Measurements from ENCODE around the gene PPP1CA.
A peak's percentile ranks its signal among the peaks of the same experiment; 100 is the strongest.
"Not testable (repeated sequence)": the region's sequence is repeated elsewhere in the genome, so short reads cannot be mapped to it uniquely, and the experiment has no call there.

PPP1CA gene

GRCh38 chr11:67434395-67434881 lies 32.8 kb upstream of the PPP1CA start:
- no peak for DNase-seq (ENCODE audit: low spot score)

- DNase-seq (ENCODE audit: low spot score), result no peak
Measured at GRCh38 chr11:67433536-67434394, 32.1 kb upstream of the PPP1CA start.

GRCh38 chr11:67432655-67433349 lies 31.1 kb upstream of the PPP1CA start:
- no peak for DNase-seq (ENCODE audit: low spot score)

- no peak for DNase-seq (ENCODE audit: low spot score)
Measured at GRCh38 chr11:67431346-67432249, 29.9 kb upstream of the PPP1CA start.

GRCh38 chr11:67429722-67430121 lies 28.1 kb upstream of the PPP1CA start:
- no peak for DNase-seq (ENCODE audit: low spot score)

- DNase-seq (ENCODE audit: low spot score), result no peak
Measured at GRCh38 chr11:67429038-67429668, 27.5 kb upstream of the PPP1CA start.

- DNase-seq (ENCODE audit: low spot score), result peak; percentile 100
Measured at GRCh38 chr11:67428052-67429001, 26.7 kb upstream of the PPP1CA start, which contains the start of gene RPS6KB2. RPS6KB2 (plus strand) TSS chr11:67428494; CDS start chr11:67428546, 52 bp downstream.

- not testable (repeated sequence) for DNase-seq (ENCODE audit: low spot score)
Measured at GRCh38 chr11:67427364-67427859, 25.8 kb upstream of the PPP1CA start.

- DNase-seq (ENCODE audit: low spot score), result no peak
Measured at GRCh38 chr11:67423891-67424613, 22.4 kb upstream of the PPP1CA start.

GRCh38 chr11:67423466-67423865 lies 21.8 kb upstream of the PPP1CA start:
- DNase-seq (ENCODE audit: low spot score), result no peak

- DNase-seq (ENCODE audit: low spot score), result no peak
Measured at GRCh38 chr11:67422891-67423290, 21.2 kb upstream of the PPP1CA start.

GRCh38 chr11:67421430-67422031 lies 19.9 kb upstream of the PPP1CA start:
- no peak for DNase-seq (ENCODE audit: low spot score)

- peak; percentile 100 for DNase-seq (ENCODE audit: low spot score)
Measured at GRCh38 chr11:67420646-67421429, 19.2 kb upstream of the PPP1CA start.

- DNase-seq (ENCODE audit: low spot score), result no peak
Measured at GRCh38 chr11:67420147-67420645, 18.5 kb upstream of the PPP1CA start.

GRCh38 chr11:67419325-67420049 lies 17.8 kb upstream of the PPP1CA start:
- DNase-seq (ENCODE audit: low spot score), result no peak

GRCh38 chr11:67418476-67419281 lies 17.0 kb upstream of the PPP1CA start:
- DNase-seq (ENCODE audit: low spot score), result no peak

Data from HuH-7 (cell line).